Right lobe of liver (tissue), 4 donors: ENCODE measurements around the gene CCDC6.

Experiments
- POLR2A ChIP-seq: fragments of 450-650 bp; IDR thresholded peaks from one replicate; pipeline ENCODE4 v1.6.1; 2017; ENCODE audit warnings: antibody characterized with exemption, mild to moderate bottlenecking
- TF ChIP-seq, protein P1 (sequence below), 4 donors: fragments of 200-600 bp in 3 of 4; fragments of 450-650 bp in 1 of 4; IDR thresholded peaks; one replicate each; pipeline versions ENCODE4 v1.5.1 to v1.8.0; 2016 to 2022; ENCODE audit warnings: antibody characterized with exemption in 4 of 4, mild to moderate bottlenecking in 2 of 4
- donor health status: DM: no; HTN: no; CAD: no.
- donor health status: DM: no; HTN: no; CAD: no.
- donor health status: DM: no; HTN: yes; CAD: no.

DNA sequence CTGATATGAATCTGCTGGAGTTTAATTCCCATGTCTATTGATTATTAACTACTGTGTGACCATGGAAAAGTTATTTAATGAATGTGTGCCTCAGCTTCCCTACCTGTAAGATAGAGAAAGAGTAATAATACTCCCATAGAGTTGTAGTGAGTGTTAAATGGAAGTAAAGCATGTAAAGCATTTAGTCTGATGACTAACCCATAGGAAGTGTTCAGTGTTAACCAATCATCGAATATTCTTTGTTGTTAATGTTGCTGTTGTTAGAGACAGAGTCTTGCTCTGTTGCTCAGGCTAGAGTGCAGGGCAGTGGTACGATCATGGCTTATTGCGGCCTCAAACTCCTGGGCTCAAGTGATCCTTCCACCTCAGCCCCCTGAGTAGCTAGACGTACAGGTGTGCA lies 36.2 kb upstream of the CCDC6 start:
- TF ChIP-seq, protein P1, sequence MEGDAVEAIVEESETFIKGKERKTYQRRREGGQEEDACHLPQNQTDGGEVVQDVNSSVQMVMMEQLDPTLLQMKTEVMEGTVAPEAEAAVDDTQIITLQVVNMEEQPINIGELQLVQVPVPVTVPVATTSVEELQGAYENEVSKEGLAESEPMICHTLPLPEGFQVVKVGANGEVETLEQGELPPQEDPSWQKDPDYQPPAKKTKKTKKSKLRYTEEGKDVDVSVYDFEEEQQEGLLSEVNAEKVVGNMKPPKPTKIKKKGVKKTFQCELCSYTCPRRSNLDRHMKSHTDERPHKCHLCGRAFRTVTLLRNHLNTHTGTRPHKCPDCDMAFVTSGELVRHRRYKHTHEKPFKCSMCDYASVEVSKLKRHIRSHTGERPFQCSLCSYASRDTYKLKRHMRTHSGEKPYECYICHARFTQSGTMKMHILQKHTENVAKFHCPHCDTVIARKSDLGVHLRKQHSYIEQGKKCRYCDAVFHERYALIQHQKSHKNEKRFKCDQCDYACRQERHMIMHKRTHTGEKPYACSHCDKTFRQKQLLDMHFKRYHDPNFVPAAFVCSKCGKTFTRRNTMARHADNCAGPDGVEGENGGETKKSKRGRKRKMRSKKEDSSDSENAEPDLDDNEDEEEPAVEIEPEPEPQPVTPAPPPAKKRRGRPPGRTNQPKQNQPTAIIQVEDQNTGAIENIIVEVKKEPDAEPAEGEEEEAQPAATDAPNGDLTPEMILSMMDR (IDR thresholded peaks at IDR 0.05), result no peak
- no peak for TF ChIP-seq POLR2A
